ENCODE results near the gene ESYT2. TPM values are rescaled to one million over a fixed set of nuclear protein-coding genes. Genes with fewer than 3 reads are reported as not detected.

ESYT2 gene
- total RNA-seq, 1 donor from 2014 or later, result 102 TPM

- DNase-seq (ENCODE audit: low spot score in 2 of 2), result peak in 1 of 2 donors; percentile 50
- Histone ChIP-seq H3K27ac (no peak overlapping the region), H3K9me3 (no peaks in the 10 kb centered on the region), H3K27me3 (no peaks in the 10 kb centered on the region), H3K4me1 (no peaks in the 10 kb centered on the region), H3K4me3 (no peak overlapping the region), H3K36me3 (peaks cover 66 to 81% of the 10 kb centered on the region in 2 donors)
- no peak for TF ChIP-seq CTCF (IDR thresholded peaks at IDR 0.05)
- intact Hi-C loops (cut with DNase I), result no loop called here
These were observed 95.4 kb downstream of the ESYT2 start for GRCh38 chr7:158733775-158734494.

- Histone ChIP-seq H3K9me3 (no peaks in the 10 kb centered on the region), H3K27ac (no peak overlapping the region), H3K4me3 (no peak overlapping the region), H3K4me1 (no peaks in the 10 kb centered on the region), H3K27me3 (no peaks in the 10 kb centered on the region), H3K36me3 (peaks cover 58 to 74% of the 10 kb centered on the region in 2 donors)
- no peak for TF ChIP-seq CTCF (IDR thresholded peaks at IDR 0.05)
- intact Hi-C loops (cut with DNase I), result no loop called here
- no peak for DNase-seq (ENCODE audit: low spot score in 2 of 2)
These were observed 96.1 kb downstream of the ESYT2 start for GRCh38 chr7:158733220-158733519.

- Histone ChIP-seq H3K27me3 (no peaks in the 10 kb centered on the region), H3K4me1 (no peaks in the 10 kb centered on the region), H3K9me3 (no peaks in the 10 kb centered on the region), H3K4me3 (no peak overlapping the region), H3K36me3 (peaks cover 54 to 71% of the 10 kb centered on the region in 2 donors), H3K27ac (no peak overlapping the region)
- intact Hi-C loops (cut with DNase I), result no loop called here
- TF ChIP-seq CTCF (IDR thresholded peaks at IDR 0.05), result no peak
- DNase-seq (ENCODE audit: low spot score in 2 of 2), result peak in 1 of 2 donors; percentile 59
These were observed 96.7 kb downstream of the ESYT2 start for GRCh38 chr7:158732494-158733219.

GRCh38 chr7:158731761-158732160 is 97.5 kb downstream of the ESYT2 start:
- H3K9me3 ChIP-seq, result no peaks in the 10 kb centered on the region
- no peak overlapping the region for H3K4me3 ChIP-seq
- no peak for TF ChIP-seq CTCF (IDR thresholded peaks at IDR 0.05)
- DNase-seq (ENCODE audit: low spot score in 2 of 2), result peak in 1 of 2 donors; percentile 37
- H3K27me3 ChIP-seq, result no peaks in the 10 kb centered on the region
- H3K27ac ChIP-seq, result no peak overlapping the region
- no peaks in the 10 kb centered on the region for H3K4me1 ChIP-seq
- intact Hi-C loops (cut with DNase I), result no loop called here
- peaks cover 45 to 62% of the 10 kb centered on the region in 2 donors for H3K36me3 ChIP-seq

GRCh38 chr7:158730383-158731346 is 98.6 kb downstream of the ESYT2 start:
- TF ChIP-seq CTCF (IDR thresholded peaks at IDR 0.05), result no peak
- intact Hi-C loops (cut with DNase I), result no loop called here
- Histone ChIP-seq H3K9me3 (no peaks in the 10 kb centered on the region), H3K27ac (no peak overlapping the region), H3K4me1 (no peaks in the 10 kb centered on the region), H3K4me3 (no peak overlapping the region), H3K27me3 (no peaks in the 10 kb centered on the region), H3K36me3 (peaks cover 36 to 52% of the 10 kb centered on the region in 2 donors)
- peak in 1 of 2 donors; percentile 39 for DNase-seq (ENCODE audit: low spot score in 2 of 2)

All from ascending aorta (tissue), 2 donors.